BJ (cell line): ENCODE results near the gene C5AR2. TPM values are rescaled to one million over a fixed set of nuclear protein-coding genes. Genes with fewer than 3 reads are reported as not detected.
"Not testable (repeated sequence)": the region's sequence is repeated elsewhere in the genome, so short reads cannot be mapped to it uniquely, and the experiment has no call there.

Experiments used
- CTCF ChIA-PET: fragments of 350-600 bp; formaldehyde crosslinking; extraction: SDS; loops from one replicate; lab custom pipeline; 2021; ENCODE audit warnings: antibody characterized with exemption, inconsistent platforms; lab: Yijun Ruan, JAX
- POLR2A ChIA-PET: fragments of 300-600 bp; sonication (Branson Sonifier 250); formaldehyde crosslinking; extraction: SDS; loops from one replicate; lab custom pipeline; 2021; ENCODE audit warnings: antibody characterized with exemption; lab: Charles Lee
- DNase-seq: peaks from one replicate; pipeline ENCODE4 v3.0.0-alpha.2; 2011; ENCODE audit warnings: low read depth
- H3K27me3 ChIP-seq: 2 replicates; pipeline ENCODE4 v1.6.0; 2011; ENCODE audit warnings: low read length; ENCODE audit not compliant: control insufficient read depth, insufficient read depth
- H3K36me3 ChIP-seq: 2 replicates; pipeline ENCODE4 v1.5.1; 2011; ENCODE audit warnings: low read length; ENCODE audit not compliant: control insufficient read depth, insufficient read depth
- H3K4me3 ChIP-seq: 2 replicates; pipeline ENCODE4 v1.5.1; 2011; ENCODE audit warnings: low read depth, mild to moderate bottlenecking, control low read depth, low read length
- polyA plus RNA-seq: library from polyadenylated mRNA; depleted of rRNA; stranded (reverse); fragments of >200 nt; gene quantifications from 2 replicates; pipeline ENCODE4 v1.2.3, GENCODE V29; 2011
- TF ChIP-seq, protein P1 (sequence below): IDR thresholded peaks from 2 replicates; pipeline ENCODE4 v1.5.1; 2011; ENCODE audit warnings: low read depth, mild to moderate bottlenecking, control low read depth, inconsistent platforms, low read length, moderate library complexity; ENCODE audit not compliant: insufficient read depth

Gene C5AR2
- polyA plus RNA-seq, 1 experiment = not detected

GRCh38 chr19:47379381-47379938 lies 47.5 kb downstream of the C5AR2 start:
- Histone ChIP-seq H3K4me3 (no peak overlapping the region), H3K36me3 (peaks cover 52% of the 10 kb centered on the region), H3K27me3 (no peaks in the 10 kb centered on the region)
- ChIA-PET CTCF (interaction anchor here (1.5 kb wide), 1 partner anchor 12 kb away, joined by 5 read pairs; no protein-coding TSS in a partner anchor), POLR2A (no interaction called here)
- TF ChIP-seq, protein P1, sequence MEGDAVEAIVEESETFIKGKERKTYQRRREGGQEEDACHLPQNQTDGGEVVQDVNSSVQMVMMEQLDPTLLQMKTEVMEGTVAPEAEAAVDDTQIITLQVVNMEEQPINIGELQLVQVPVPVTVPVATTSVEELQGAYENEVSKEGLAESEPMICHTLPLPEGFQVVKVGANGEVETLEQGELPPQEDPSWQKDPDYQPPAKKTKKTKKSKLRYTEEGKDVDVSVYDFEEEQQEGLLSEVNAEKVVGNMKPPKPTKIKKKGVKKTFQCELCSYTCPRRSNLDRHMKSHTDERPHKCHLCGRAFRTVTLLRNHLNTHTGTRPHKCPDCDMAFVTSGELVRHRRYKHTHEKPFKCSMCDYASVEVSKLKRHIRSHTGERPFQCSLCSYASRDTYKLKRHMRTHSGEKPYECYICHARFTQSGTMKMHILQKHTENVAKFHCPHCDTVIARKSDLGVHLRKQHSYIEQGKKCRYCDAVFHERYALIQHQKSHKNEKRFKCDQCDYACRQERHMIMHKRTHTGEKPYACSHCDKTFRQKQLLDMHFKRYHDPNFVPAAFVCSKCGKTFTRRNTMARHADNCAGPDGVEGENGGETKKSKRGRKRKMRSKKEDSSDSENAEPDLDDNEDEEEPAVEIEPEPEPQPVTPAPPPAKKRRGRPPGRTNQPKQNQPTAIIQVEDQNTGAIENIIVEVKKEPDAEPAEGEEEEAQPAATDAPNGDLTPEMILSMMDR = no peak
- no peak for DNase-seq

DNA sequence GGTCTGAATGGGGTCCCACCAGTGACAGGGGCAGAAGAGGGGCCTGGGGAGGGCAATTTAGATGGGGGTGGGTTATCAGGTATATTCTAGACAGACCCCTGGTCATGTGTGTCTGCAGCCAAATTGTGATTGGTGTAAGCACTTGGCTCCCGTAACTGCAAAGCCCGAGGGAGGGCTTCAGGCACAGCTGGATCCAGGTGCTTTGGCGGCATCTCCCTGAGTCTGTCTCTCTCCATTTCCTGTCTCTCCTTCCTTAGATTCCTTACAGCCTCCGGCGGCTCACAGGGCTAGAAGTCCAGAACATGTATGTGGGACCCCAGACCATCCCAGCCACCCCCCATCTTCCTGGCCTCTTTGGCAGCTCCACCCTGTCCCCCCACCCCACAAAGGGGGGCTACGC lies 48.6 kb downstream of the C5AR2 start:
- Histone ChIP-seq H3K27me3 (no peaks in the 10 kb centered on the region), H3K36me3 (peaks cover 45% of the 10 kb centered on the region), H3K4me3 (no peak overlapping the region)
- no peak for DNase-seq
- TF ChIP-seq, protein P1 = no peak
- POLR2A ChIA-PET = no interaction called here
- CTCF ChIA-PET = interaction anchor here (0.8 to 1.5 kb wide), 2 partner anchors 9 to 11 kb away, joined by 3 to 5 read pairs; no protein-coding TSS in a partner anchor

- DNase-seq = no peak
- TF ChIP-seq, protein P1 = no peak
- Histone ChIP-seq H3K4me3 (no peak overlapping the region), H3K27me3 (no peaks in the 10 kb centered on the region), H3K36me3 (peaks cover 39% of the 10 kb centered on the region)
- CTCF ChIA-PET = interaction anchor here (0.8 to 1.4 kb wide), 2 partner anchors 9 to 10 kb away, joined by 3 to 4 read pairs; no protein-coding TSS in a partner anchor
- POLR2A ChIA-PET = no interaction called here
Observed at GRCh38 chr19:47381121-47381520, 49.1 kb downstream of the C5AR2 start.

DNA sequence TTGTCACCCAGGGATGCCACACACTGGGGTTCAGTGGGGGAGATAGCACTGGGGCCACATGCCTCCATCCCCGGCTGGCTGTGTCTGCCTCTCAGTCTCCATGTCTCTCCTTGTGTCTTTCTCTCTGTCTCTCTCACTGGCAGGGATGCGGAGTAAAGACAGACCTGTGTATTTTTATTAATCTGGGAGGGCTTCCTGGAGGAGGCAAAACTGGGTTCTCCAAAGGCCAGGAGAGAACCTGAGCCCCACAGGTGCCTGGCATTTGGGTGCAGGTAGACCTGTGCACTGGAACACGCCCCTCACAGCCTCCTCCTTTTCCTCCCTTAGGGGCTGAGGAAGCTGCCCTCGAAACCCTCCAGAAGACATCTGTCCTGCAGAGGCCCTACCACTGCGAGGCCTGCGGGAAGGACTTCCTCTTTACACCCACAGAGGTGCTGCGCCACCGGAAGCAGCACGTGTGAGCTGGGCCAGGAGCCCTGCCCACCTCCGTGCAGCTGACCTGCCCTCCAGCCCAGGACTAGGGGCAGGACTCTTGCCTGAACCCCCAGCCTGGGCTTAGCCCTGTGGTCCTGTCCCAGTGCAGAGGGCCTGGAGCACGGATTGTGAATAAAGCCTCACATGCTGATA lies 49.8 kb downstream of the C5AR2 start:
- TF ChIP-seq, protein P1 = no peak
- Histone ChIP-seq H3K27me3 (no peaks in the 10 kb centered on the region), H3K4me3 (no peak overlapping the region), H3K36me3 (peaks cover 36% of the 10 kb centered on the region)
- ChIA-PET CTCF (interaction anchor here (1.4 kb wide), 1 partner anchor 10 kb away, joined by 4 read pairs; no protein-coding TSS in a partner anchor), POLR2A (no interaction called here)
- DNase-seq = no peak

DNA sequence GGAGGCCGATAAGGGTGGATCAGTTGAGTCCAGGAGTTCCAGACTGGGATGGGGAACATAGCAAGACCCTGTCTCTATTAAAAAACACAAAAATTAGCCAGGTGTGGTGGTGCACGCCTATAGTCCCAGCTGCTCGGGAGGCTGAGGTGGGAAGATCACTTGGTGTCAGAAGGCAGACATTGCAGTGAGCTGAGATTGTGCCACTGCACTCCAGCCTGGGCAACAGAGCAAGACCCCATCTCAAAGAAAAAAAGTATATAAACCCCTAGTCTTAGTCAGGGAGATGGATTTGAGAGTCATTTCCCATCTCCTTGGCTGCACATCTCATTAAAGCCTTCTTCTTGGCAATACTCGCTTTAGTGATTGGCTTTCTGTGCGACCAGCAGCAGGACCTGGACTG lies 51.9 kb downstream of the C5AR2 start:
- POLR2A ChIA-PET, H3K27me3 ChIP-seq, H3K4me3 ChIP-seq, DNase-seq: not testable (repeated sequence)
- CTCF ChIA-PET = interaction anchor here (1.4 to 3.0 kb wide), 2 partner anchors 8 to 35 kb away, joined by 10 to 13 read pairs; partner anchors contain the start of gene DHX34
- peaks cover 24% of the 10 kb centered on the region for H3K36me3 ChIP-seq

- DNase-seq, H3K4me3 ChIP-seq, POLR2A ChIA-PET, H3K27me3 ChIP-seq: not testable (repeated sequence)
- CTCF ChIA-PET = interaction anchor here (1.4 to 3.0 kb wide), 3 partner anchors 11 to 67 kb away, joined by 3 to 10 read pairs (median 4); partner anchors contain the start of gene DHX34
- peaks cover 21% of the 10 kb centered on the region for H3K36me3 ChIP-seq
Observed at GRCh38 chr19:47384533-47384932, 52.6 kb downstream of the C5AR2 start.

GRCh38 chr19:47386582-47386981 lies 54.6 kb downstream of the C5AR2 start:
- CTCF ChIA-PET, DNase-seq, H3K27me3 ChIP-seq, H3K4me3 ChIP-seq, H3K36me3 ChIP-seq, POLR2A ChIA-PET: not testable (repeated sequence)

DNA sequence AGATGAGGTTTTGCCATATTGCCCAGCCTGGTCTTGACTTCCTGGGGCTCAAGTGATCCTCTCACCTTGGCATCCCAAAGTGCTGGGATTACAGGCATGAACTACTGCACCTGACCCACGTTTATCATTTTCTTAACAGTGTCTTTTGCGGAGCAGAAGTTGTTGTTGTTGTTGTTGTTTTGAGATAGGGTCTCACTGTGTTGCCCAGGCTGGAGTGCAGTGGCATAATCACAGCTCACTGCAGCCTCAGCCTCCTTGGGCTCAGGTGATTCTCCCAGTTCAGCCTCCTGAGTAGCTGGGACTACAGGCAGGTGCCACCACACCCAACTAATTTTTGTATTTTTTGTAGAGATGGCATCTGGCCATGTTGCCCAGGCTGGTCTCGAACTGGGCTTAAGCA lies 55.6 kb downstream of the C5AR2 start:
- DNase-seq, H3K27me3 ChIP-seq, H3K4me3 ChIP-seq, POLR2A ChIA-PET, H3K36me3 ChIP-seq: not testable (repeated sequence)
- CTCF ChIA-PET = interaction anchor here (0.9 to 1.3 kb wide), 2 partner anchors 40 to 95 kb away, joined by 3 to 4 read pairs; no protein-coding TSS in a partner anchor
